Stromal cell of bone marrow (primary cell): ENCODE measurements around the gene CNNM2.
"Not testable (repeated sequence)": the region's sequence is repeated elsewhere in the genome, so short reads cannot be mapped to it uniquely, and the experiment has no call there.

Experiments used
- DNase-seq: peaks from one replicate; pipeline ENCODE4 v3.0.0-alpha.2; 2012; ENCODE audit warnings: low read depth

Gene CNNM2

GRCh38 chr10:103109821-103110220 is 191.7 kb downstream of the CNNM2 start:
- DNase-seq = no peak

- DNase-seq = no peak
Observed at GRCh38 chr10:103110407-103110806, 192.3 kb downstream of the CNNM2 start.

GRCh38 chr10:103111031-103111917 is 193.2 kb downstream of the CNNM2 start:
- no peak for DNase-seq

GRCh38 chr10:103111918-103112877 is 194.1 kb downstream of the CNNM2 start:
- no peak for DNase-seq

GRCh38 chr10:103114876-103115275 is 196.8 kb downstream of the CNNM2 start:
- DNase-seq = no peak

GRCh38 chr10:103117247-103117646 is 199.2 kb downstream of the CNNM2 start:
- no peak for DNase-seq

GRCh38 chr10:103120546-103120945 is 202.5 kb downstream of the CNNM2 start:
- no peak for DNase-seq

- DNase-seq = no peak
Observed at GRCh38 chr10:103120977-103121735, 203.1 kb downstream of the CNNM2 start.

GRCh38 chr10:103123282-103124024 is 205.4 kb downstream of the CNNM2 start:
- peak; percentile 31 for DNase-seq

- no peak for DNase-seq
Observed at GRCh38 chr10:103124420-103125096, 206.5 kb downstream of the CNNM2 start.

GRCh38 chr10:103125323-103126267 is 207.5 kb downstream of the CNNM2 start:
- DNase-seq = no peak

GRCh38 chr10:103127241-103127640 is 209.1 kb downstream of the CNNM2 start:
- DNase-seq = no peak

GRCh38 chr10:103130180-103130579 is 212.1 kb downstream of the CNNM2 start:
- not testable (repeated sequence) for DNase-seq

- DNase-seq = no peak
Observed at GRCh38 chr10:103130910-103131309, 212.8 kb downstream of the CNNM2 start.

- not testable (repeated sequence) for DNase-seq
Observed at GRCh38 chr10:103135168-103135567, 217.1 kb downstream of the CNNM2 start.

- no peak for DNase-seq
Observed at GRCh38 chr10:103139803-103140202, 221.7 kb downstream of the CNNM2 start.
